ENCODE results near the gene MSI2. TPM values are rescaled to one million over a fixed set of nuclear protein-coding genes. Genes with fewer than 3 reads are reported as not detected.

The MSI2 gene
- total and polyA plus RNA-seq, 2 donors (not counting 3 experiments of a cell fraction or from before 2014, with no cell fraction given), result 20.9 to 59.3 TPM

- Histone ChIP-seq H3K27ac (ENCODE audit: insufficient read depth, low read depth, low read length) (no peak overlapping the region), H3K4me2 (ENCODE audit: insufficient read depth, low read length) (no peak overlapping the region), H3K79me2 (ENCODE audit: control insufficient read depth, insufficient read depth, low read length) (no peaks in the 10 kb centered on the region), H3K9ac (replicated peaks; ENCODE audit: extremely low read depth, insufficient read depth, low read length) (no peak overlapping the region), H3K27me3 (ENCODE audit: control insufficient read depth in 2 of 2, insufficient read depth in 2 of 2, low read length in 2 of 2) (no peaks in the 10 kb centered on the region), H2AFZ (ENCODE audit: low read depth, low read length) (no peak overlapping the region), H3K4me1 (ENCODE audit: control insufficient read depth, extremely low read depth, insufficient read depth, low read length) (no peaks in the 10 kb centered on the region), H4K20me1 (replicated peaks; ENCODE audit: control insufficient read depth, extremely low read depth, insufficient read depth, low read length) (no peaks in the 10 kb centered on the region), H3K36me3 (ENCODE audit: control insufficient read depth in 2 of 2, extremely low read depth in 1 of 2, insufficient read depth in 2 of 2, low read length in 2 of 2) (no peaks in the 10 kb centered on the region), H3K9me1 (replicated peaks; ENCODE audit: control insufficient read depth, extremely low read depth, insufficient read depth, low read length) (no peaks in the 10 kb centered on the region), H3K9me3 (replicated peaks; ENCODE audit: control insufficient read depth, insufficient read depth, low read length) (no peaks in the 10 kb centered on the region), H3K4me3 (replicated peaks in 1 of 3; ENCODE audit: insufficient read depth in 1 of 3, low read depth in 1 of 3, low read length in 3 of 3) (no peak overlapping the region)
- DNase-seq (ENCODE audit: low read depth, low spot score), result no peak
- ChIA-PET CTCF (no interaction called here), POLR2A (no interaction called here)
- TF ChIP-seq CTCF (IDR thresholded peaks at IDR 0.05; ENCODE audit: extremely low read depth in 1 of 2, insufficient read depth in 1 of 2, low read depth in 1 of 2, low read length in 2 of 2), result no peak
- no peak for TF ChIP-seq MYC (IDR thresholded peaks at IDR 0.05; ENCODE audit: low read depth, low read length)
- no peak for TF ChIP-seq POLR2AphosphoS5 (IDR thresholded peaks at IDR 0.05; ENCODE audit: insufficient read depth, low read depth, low read length)
- TF ChIP-seq EZH2 (IDR thresholded peaks at IDR 0.05; ENCODE audit: borderline replicate concordance, low read depth, low read length, severe bottlenecking), result no peak
- no peak for TF ChIP-seq POLR2A (IDR thresholded peaks at IDR 0.05; ENCODE audit: low read depth, low read length)
- TF ChIP-seq GATA2 (IDR thresholded peaks at IDR 0.05; ENCODE audit: insufficient read depth, insufficient read length, low read depth, low read length), result no peak
- no peak for TF ChIP-seq FOS (IDR thresholded peaks at IDR 0.05; ENCODE audit: borderline replicate concordance, insufficient read depth, low read length)
- TF ChIP-seq MAX (IDR thresholded peaks at IDR 0.05; ENCODE audit: insufficient read depth, insufficient read length), result no peak
- TF ChIP-seq JUN (IDR thresholded peaks at IDR 0.05; ENCODE audit: borderline replicate concordance, insufficient read depth, insufficient read length, low read depth), result no peak
- FAIRE-seq, result no peak
- BruUV-seq (replicated peaks), result no TSS peak
- dilution Hi-C loops (cut with MboI; ENCODE audit: extremely low pct_ligation_motif_present, low sequenced_read_pairs), result no loop called here
- intact Hi-C loops (cut with micrococcal nuclease), result no loop called here
Measured at GRCh38 chr17:57387575-57387974, 131.3 kb downstream of the MSI2 start.

Data from endothelial cell of umbilical vein (primary cell).